HG03457 (cell line): ENCODE data around the gene SPAAR.
"Not testable (repeated sequence)": the region's sequence is repeated elsewhere in the genome, so short reads cannot be mapped to it uniquely, and the experiment has no call there.

Experiments used
- ATAC-seq: cut with Tn5 transposase; IDR thresholded peaks from one replicate; pipeline ENCODE4 v1.9.1; 2021; ENCODE audit warnings: moderate number of reproducible peaks; ENCODE audit not compliant: unreplicated experiment

Gene SPAAR, protein sequence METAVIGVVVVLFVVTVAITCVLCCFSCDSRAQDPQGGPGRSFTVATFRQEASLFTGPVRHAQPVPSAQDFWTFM

GRCh38 chr9:35909274-35909673 is at the start of gene SPAAR:
TSS of gene SPAAR (plus strand) at chr9:35909490. CDS start at chr9:35910464, 974 bp downstream.
- ATAC-seq, result no peak

DNA sequence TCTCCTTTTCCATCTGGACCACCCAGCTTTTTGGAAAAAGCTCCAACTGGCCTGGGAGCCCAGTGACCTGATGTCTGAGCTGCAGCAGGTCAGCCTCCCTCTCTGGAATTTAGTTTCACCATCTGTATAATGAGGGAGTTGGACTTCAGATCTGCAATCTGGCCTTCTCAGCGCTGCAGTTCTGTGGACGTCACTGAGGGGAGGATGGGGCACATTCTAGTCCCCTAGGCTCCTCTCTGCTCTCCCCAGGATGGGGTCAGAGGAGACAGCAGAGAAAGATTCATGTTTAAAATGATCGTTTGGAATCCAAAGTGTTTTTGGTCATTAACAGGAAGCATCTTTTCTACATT is 49.3 kb upstream of the SPAAR start:
- ATAC-seq, result no peak

DNA sequence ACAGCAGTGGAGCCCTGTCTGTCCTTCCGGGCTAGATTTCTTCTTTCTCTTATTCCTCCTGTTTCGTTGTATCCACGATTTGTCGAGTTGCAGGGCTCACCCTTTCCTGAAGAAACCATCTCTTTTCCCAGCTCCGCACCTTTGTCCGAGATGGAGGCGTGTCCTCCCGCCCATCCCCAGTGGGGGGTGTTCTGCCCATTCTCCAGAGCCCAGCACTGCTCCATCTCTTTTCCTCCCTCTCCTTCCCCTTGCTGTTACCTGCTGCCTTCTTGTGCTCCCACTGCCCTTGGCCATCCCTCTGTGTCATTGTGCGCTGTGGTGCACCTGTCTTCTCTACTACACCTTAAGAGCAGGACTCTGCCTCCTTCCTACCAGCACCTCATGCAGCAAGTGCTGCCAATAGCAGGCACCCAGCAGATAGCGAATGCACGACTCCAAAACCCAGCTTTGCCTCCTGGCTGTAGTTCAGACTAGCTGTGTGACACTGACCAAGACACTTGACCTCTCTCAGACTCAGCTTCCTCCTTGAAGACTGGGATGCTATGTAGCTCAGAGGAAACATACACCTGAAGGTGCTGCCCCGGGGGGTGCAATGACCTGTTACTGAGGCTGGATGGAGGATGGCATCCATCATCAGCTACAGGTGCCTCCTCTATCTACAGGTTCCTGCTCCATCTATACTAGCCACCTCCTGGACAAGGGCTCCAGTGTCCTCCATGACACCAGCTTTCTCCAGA is 48.0 kb upstream of the SPAAR start:
- ATAC-seq, result no peak

DNA sequence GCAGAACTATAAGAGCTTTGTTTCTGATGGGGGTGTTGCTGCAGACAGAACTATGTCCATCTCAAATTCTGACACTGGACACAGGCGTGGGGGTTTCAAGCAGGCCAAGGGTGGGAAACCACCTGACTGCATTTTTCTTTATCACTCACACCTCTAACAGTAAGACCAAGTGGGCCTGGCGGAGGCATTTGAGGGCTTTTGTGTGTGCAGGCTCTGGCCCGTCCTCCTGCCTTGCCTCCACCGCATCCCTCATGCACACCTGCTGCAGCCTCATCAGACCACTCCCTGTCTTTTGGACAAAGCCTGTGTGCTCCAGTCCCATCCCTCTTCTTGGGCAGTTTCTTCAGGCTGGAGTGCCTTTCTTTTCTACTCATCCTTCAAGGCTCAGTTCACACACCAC is 47.0 kb upstream of the SPAAR start:
- ATAC-seq, result no peak

DNA sequence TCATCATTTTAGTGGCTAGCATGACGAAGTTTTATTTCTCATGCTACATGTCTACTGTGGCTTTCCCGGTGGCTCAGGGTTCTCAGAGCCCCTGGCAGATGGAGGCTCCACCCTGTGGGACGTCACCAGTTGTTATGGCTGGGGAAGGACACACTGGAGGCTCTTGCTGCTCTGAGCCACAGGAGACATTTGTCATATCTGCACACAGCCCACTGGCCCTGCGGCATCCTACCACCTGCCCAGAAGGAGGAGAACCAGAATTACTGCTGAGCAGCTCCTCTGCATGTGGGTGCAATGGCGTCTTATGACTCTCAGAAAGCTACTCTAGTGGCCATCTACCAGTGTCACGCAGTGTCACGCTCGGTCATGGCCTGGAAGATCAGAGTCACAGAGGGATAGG is 45.7 kb upstream of the SPAAR start:
- ATAC-seq, result no peak

- no peak for ATAC-seq
Observed at GRCh38 chr9:35864695-35865255, 44.5 kb upstream of the SPAAR start.

- no peak for ATAC-seq
Observed at GRCh38 chr9:35867538-35867937, 41.8 kb upstream of the SPAAR start.

DNA sequence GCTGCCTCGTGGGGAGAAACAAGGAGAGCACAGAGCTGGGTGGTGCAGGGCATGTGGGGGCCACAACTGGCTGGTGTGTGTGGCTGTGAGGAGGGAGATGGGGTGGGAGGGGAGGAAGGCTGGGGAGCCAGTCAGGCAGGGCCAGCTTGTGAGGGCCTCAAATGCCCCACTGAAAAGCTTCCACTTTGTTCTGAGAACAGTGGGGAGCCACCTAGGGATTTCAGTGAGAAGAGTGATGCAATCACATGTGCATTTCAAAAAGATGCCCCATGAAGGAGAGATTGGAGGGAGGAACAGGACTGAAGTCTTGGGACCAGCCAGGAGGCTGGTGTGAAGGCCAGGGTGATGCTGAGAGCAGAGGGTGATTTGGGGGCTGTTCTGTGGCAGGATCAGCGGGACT is 40.4 kb upstream of the SPAAR start:
- no peak for ATAC-seq

- ATAC-seq, result no peak
Observed at GRCh38 chr9:35869621-35870216, 39.6 kb upstream of the SPAAR start.

GRCh38 chr9:35870351-35870923 is 38.9 kb upstream of the SPAAR start, which contains the start of gene OR13J1:
TSS of gene OR13J1 (minus strand) at chr9:35870401. CDS start at chr9:35870401, 0 bp downstream.
- no peak for ATAC-seq

GRCh38 chr9:35871545-35871944 is 37.7 kb upstream of the SPAAR start:
- ATAC-seq, result no peak

DNA sequence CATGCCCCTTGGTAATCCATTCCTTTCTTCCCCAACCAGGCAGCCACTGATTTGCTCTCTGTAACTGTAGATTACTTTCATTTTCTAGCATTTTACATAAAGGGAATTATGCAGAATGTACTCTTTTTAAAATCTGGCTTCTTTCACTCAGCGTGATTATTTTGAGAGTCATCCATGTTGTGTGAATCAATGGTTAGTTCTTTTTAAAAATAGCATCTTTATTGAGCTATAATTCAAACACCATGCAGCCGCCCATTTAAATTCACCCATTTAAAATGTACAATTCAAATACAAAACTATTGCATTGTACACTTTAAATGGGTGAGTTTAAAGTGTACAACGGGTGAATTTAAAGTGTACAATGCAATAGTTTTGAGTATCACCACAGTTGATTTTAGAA is 36.8 kb upstream of the SPAAR start:
- ATAC-seq, result no peak

DNA sequence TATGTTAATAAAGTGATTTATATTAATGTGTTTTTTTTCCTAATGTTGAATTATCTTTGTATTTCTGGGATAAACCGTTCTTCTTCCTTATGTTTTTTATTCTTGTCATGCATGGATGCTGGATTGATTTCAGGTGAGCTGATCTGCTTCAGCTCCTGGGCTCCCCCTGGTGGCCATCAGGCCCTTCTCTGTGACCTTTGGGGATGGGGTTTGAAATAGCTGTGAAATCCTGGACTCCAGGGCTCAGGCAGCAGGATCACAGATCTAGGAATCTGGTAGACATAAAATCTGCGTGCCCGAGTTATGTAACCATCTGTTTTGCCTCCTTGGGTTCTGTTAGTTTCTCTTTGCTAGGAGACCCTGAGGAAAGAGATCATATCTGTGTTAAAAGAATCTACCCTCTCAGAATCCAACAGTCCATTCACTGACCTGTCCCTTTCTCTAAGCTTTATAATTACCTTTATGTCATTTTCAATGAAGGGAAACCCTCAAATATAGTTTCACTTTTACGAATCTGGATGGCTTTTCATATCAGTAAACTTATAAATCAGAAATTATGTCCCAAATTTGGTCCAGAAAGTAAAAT is 26.9 kb upstream of the SPAAR start:
- ATAC-seq, result no peak

- no peak for ATAC-seq
Observed at GRCh38 chr9:35882996-35883395, 26.3 kb upstream of the SPAAR start.

- ATAC-seq, result not testable (repeated sequence)
Observed at GRCh38 chr9:35884908-35885307, 24.4 kb upstream of the SPAAR start.

GRCh38 chr9:35891646-35892045 is 17.6 kb upstream of the SPAAR start:
- ATAC-seq, result no peak

DNA sequence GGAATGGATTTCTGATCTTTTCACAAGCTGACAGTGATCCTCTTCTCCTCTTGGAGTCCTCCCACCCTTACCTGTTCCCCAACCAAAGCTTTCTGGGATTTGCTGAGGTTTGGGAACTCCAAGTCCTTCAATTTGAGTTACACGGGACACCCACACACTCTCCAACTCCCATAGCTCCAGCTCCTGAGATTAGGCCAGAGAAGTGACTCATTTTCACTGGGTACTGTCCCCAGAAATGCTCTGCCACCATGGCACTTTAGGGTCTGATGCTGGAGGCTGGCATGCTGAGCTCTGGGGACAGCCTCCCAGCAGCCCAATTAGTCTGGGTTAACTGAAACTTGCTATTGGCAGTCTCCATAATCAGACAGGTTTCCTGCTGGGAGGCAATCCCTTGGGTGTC is 17.2 kb upstream of the SPAAR start:
- no peak for ATAC-seq

GRCh38 chr9:35896570-35896969 is 12.7 kb upstream of the SPAAR start:
- no peak for ATAC-seq

GRCh38 chr9:35897376-35898099 is 11.8 kb upstream of the SPAAR start:
- not testable (repeated sequence) for ATAC-seq

DNA sequence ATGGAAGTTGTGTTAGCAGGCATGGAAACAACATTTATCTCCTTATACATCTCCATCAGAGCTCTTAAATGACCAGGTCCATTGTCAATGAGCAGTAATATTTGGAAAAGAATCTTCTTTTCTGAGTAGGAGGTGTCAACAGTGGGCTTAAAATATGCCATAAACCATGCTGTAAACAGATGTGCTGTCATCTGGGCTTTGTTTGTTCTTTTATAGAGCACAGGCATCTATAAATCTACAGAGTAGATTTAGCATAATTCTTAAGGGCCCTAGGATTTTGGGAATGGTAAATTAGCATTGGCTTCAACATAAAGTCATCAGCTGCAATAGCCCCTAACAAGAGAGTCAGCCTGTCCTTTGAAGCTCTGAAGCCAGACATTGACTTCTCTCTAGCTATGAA is 11.0 kb upstream of the SPAAR start:
- ATAC-seq, result no peak

DNA sequence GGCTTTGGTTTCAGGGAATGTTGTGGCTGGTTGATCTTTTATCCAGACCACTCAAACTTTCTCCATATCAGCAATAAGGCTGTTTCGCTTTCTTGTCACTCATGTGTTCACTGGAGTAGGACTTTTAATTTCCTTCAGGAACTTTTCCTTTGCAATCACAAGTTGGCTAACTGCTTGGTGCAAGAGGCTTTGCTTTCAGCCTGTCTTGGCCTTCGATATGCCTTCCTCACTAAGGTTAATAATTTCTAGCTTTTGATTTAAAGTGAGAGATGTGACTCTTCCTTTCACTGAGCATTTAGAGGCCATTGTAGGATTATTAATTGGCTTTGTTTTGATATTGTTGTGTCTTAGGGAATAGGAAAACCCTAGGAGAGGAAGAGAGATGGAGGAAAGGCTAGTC is 10.3 kb upstream of the SPAAR start:
- no peak for ATAC-seq
